GM23248 (cell line): ENCODE data around the gene FGL2.
"Not testable (repeated sequence)": the region's sequence is repeated elsewhere in the genome, so short reads cannot be mapped to it uniquely, and the experiment has no call there.

Experiments used
- EZH2 ChIP-seq: fragments of 200-600 bp; sonication (generic); IDR thresholded peaks from 2 replicates; pipeline ENCODE4 v1.6.1; 2018; ENCODE audit warnings: antibody characterized with exemption, mild to moderate bottlenecking; ENCODE audit not compliant: insufficient read depth, poor library complexity, severe bottlenecking
- EZH2phosphoT487 ChIP-seq: fragments of 200-600 bp; sonication (generic); IDR thresholded peaks from 2 replicates; pipeline ENCODE4 v1.6.1; 2018; ENCODE audit warnings: antibody characterized with exemption, moderate library complexity, mild to moderate bottlenecking, low read depth; ENCODE audit not compliant: insufficient read depth

GRCh38 chr7:77178024-77178423 lies 21.6 kb downstream of the FGL2 start:
- TF ChIP-seq EZH2phosphoT487, EZH2: not testable (repeated sequence)
